SU-DHL-6 (cell line): ENCODE data around the gene RGR.

Experiments
- H2AFZ ChIP-seq: fragments of 200-600 bp; sonication (generic); 2 replicates; pipeline ENCODE4 v1.6.1; 2014; ENCODE audit warnings: low read depth, mild to moderate bottlenecking, moderate library complexity, mixed read lengths, antibody characterized with exemption, low read length; ENCODE audit not compliant: severe bottlenecking
- H3F3A ChIP-seq: fragments of 200-600 bp; shearing (Covaris generic); 2 replicates; pipeline ENCODE4 v1.6.0; 2016; ENCODE audit warnings: antibody characterized with exemption, mild to moderate bottlenecking; ENCODE audit not compliant: insufficient read depth
- H3K27ac ChIP-seq: fragments of 200-600 bp; sonication (generic); 2 replicates; pipeline ENCODE4 v1.5.1; 2016; ENCODE audit warnings: low read depth, mild to moderate bottlenecking, low read length, moderate library complexity, mixed read lengths
- H3K27me3 ChIP-seq: fragments of 200-600 bp; sonication (generic), shearing (Covaris generic); 2 replicates; pipeline ENCODE4 v1.6.0; 2014; ENCODE audit warnings: mild to moderate bottlenecking, low read length
- H3K36me3 ChIP-seq: fragments of 200-600 bp; sonication (generic); 2 replicates; pipeline ENCODE4 v1.6.1; 2014; ENCODE audit warnings: mild to moderate bottlenecking, low read length, mixed read lengths
- H3K4me2 ChIP-seq: fragments of 300-600, 200-600 bp; shearing (Covaris generic), sonication (generic); 2 replicates; pipeline ENCODE4 v1.6.0; 2014; ENCODE audit warnings: low read length, low read depth, mild to moderate bottlenecking; ENCODE audit not compliant: poor library complexity, severe bottlenecking
- H3K4me3 ChIP-seq: fragments of 200-600 bp; sonication (generic); 2 replicates; pipeline ENCODE4 v1.5.1; 2014; ENCODE audit warnings: antibody characterized with exemption, low read length, mild to moderate bottlenecking, mixed read lengths; ENCODE audit not compliant: insufficient read depth, poor library complexity, severe bottlenecking
- H3K79me2 ChIP-seq: fragments of 200-600 bp; sonication (generic); 2 replicates; pipeline ENCODE4 v1.6.1; 2014; ENCODE audit warnings: mild to moderate bottlenecking, low read length, moderate library complexity; ENCODE audit not compliant: insufficient read depth
- H3K9ac ChIP-seq: fragments of 200-600 bp; sonication (generic); 2 replicates; pipeline ENCODE4 v1.7.0; 2014; ENCODE audit warnings: mild to moderate bottlenecking, low read length
- H3K9me2 ChIP-seq: fragments of 200-600 bp; sonication (generic); replicated peaks from 2 replicates; pipeline ENCODE4 v1.6.1; 2014; ENCODE audit warnings: low read length; ENCODE audit not compliant: insufficient read depth
- H3K9me3 ChIP-seq: fragments of 200-600 bp; sonication (generic); 2 replicates; pipeline ENCODE4 v1.6.1; 2014; ENCODE audit warnings: low read length, mixed read lengths; ENCODE audit not compliant: insufficient read depth
- H4K20me1 ChIP-seq: fragments of 200-600 bp; sonication (generic); 2 replicates; pipeline ENCODE4 v1.6.1; 2014; ENCODE audit warnings: low read depth, mild to moderate bottlenecking, antibody characterized with exemption, low read length, moderate library complexity, mixed read lengths
- CTCF ChIP-seq: fragments of 200-600 bp; sonication (generic); IDR thresholded peaks from one replicate; pipeline ENCODE4 v1.5.1; 2017; ENCODE audit warnings: antibody characterized with exemption, mild to moderate bottlenecking, low read length, moderate library complexity; ENCODE audit not compliant: insufficient read depth, poor library complexity, severe bottlenecking
- EZH2phosphoT487 ChIP-seq: fragments of 200-600 bp; sonication (generic), shearing (Covaris generic); conservative IDR thresholded peaks from 2 replicates; pipeline ENCODE4 v1.6.1; 2018; ENCODE audit warnings: mild to moderate bottlenecking, antibody characterized with exemption, low read length, moderate library complexity, mixed read lengths

Gene RGR

GRCh38 chr10:84197643-84198042 is 47.2 kb upstream of the RGR start:
- Histone ChIP-seq H3K27ac (no peak overlapping the region), H3K4me3 (no peak overlapping the region), H3K79me2 (no peaks in the 10 kb centered on the region), H3K9ac (no peak overlapping the region), H3K27me3 (no peaks in the 10 kb centered on the region), H3K9me2 (no peaks in the 10 kb centered on the region), H3F3A (no peaks in the 10 kb centered on the region), H3K4me2 (no peak overlapping the region), H2AFZ (no peak overlapping the region), H3K36me3 (no peaks in the 10 kb centered on the region), H4K20me1 (no peaks in the 10 kb centered on the region), H3K9me3 (no peaks in the 10 kb centered on the region)
- TF ChIP-seq EZH2phosphoT487 = no peak
- no peak for TF ChIP-seq CTCF

- H3K4me2 ChIP-seq = no peak overlapping the region
- H3K27me3 ChIP-seq = no peaks in the 10 kb centered on the region
- no peaks in the 10 kb centered on the region for H3K9me3 ChIP-seq
- TF ChIP-seq CTCF (no peak), EZH2phosphoT487 (no peak)
- H3K9me2 ChIP-seq = no peaks in the 10 kb centered on the region
- no peaks in the 10 kb centered on the region for H3K79me2 ChIP-seq
- H2AFZ ChIP-seq = no peak overlapping the region
- H3K9ac ChIP-seq = no peak overlapping the region
- H3F3A ChIP-seq = no peaks in the 10 kb centered on the region
- no peaks in the 10 kb centered on the region for H3K36me3 ChIP-seq
- H4K20me1 ChIP-seq = no peaks in the 10 kb centered on the region
- H3K27ac ChIP-seq = no peak overlapping the region
- no peak overlapping the region for H3K4me3 ChIP-seq
Measured at GRCh38 chr10:84198206-84198915, 46.5 kb upstream of the RGR start.

GRCh38 chr10:84200537-84201243 is 44.2 kb upstream of the RGR start:
- TF ChIP-seq EZH2phosphoT487 = no peak
- H3K4me3 ChIP-seq = no peak overlapping the region
- no peak overlapping the region for H3K27ac ChIP-seq
- H4K20me1 ChIP-seq = no peaks in the 10 kb centered on the region
- H3K9me2 ChIP-seq = no peaks in the 10 kb centered on the region
- no peaks in the 10 kb centered on the region for H3K79me2 ChIP-seq
- no peak overlapping the region for H2AFZ ChIP-seq
- no peak overlapping the region for H3K9ac ChIP-seq
- no peaks in the 10 kb centered on the region for H3K27me3 ChIP-seq
- no peaks in the 10 kb centered on the region for H3K36me3 ChIP-seq
- no peak overlapping the region for H3K4me2 ChIP-seq
- no peaks in the 10 kb centered on the region for H3K9me3 ChIP-seq
- H3F3A ChIP-seq = no peaks in the 10 kb centered on the region

GRCh38 chr10:84201244-84201606 is 43.6 kb upstream of the RGR start:
- no peak overlapping the region for H2AFZ ChIP-seq
- H3K79me2 ChIP-seq = no peaks in the 10 kb centered on the region
- no peak overlapping the region for H3K9ac ChIP-seq
- H3K4me3 ChIP-seq = no peak overlapping the region
- H3F3A ChIP-seq = no peaks in the 10 kb centered on the region
- no peaks in the 10 kb centered on the region for H3K27me3 ChIP-seq
- no peaks in the 10 kb centered on the region for H4K20me1 ChIP-seq
- no peaks in the 10 kb centered on the region for H3K9me3 ChIP-seq
- no peak overlapping the region for H3K27ac ChIP-seq
- no peak for TF ChIP-seq CTCF
- TF ChIP-seq EZH2phosphoT487 = no peak
- no peaks in the 10 kb centered on the region for H3K36me3 ChIP-seq
- no peaks in the 10 kb centered on the region for H3K9me2 ChIP-seq
- no peak overlapping the region for H3K4me2 ChIP-seq
